HG03064 (cell line): ENCODE results near the gene CRYBA2.

Source experiments
- ATAC-seq: cut with Tn5 transposase; IDR thresholded peaks from one replicate; pipeline ENCODE4 v1.9.1; 2021; ENCODE audit warnings: low read depth; ENCODE audit not compliant: unreplicated experiment

Gene CRYBA2

DNA sequence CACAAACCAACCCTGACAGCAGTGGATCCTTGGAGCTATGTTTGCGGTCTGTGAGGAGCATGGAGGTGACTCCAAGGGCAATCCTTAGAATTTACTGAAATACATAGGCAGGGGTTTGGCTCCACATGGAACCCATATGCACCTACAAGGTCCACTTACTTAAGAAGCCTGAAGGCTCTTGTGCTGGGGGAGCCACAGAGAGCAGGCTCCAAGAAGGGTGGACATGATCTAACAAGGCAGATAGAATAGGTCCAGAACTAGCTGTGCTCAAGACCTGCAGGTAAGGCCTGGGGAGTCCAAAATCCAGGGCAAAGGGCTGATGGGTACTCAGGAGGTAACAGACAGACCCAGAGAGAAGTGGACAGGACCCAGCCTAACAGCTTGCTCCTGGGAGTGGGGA lies 34.9 kb downstream of the CRYBA2 start:
- no peak for ATAC-seq

DNA sequence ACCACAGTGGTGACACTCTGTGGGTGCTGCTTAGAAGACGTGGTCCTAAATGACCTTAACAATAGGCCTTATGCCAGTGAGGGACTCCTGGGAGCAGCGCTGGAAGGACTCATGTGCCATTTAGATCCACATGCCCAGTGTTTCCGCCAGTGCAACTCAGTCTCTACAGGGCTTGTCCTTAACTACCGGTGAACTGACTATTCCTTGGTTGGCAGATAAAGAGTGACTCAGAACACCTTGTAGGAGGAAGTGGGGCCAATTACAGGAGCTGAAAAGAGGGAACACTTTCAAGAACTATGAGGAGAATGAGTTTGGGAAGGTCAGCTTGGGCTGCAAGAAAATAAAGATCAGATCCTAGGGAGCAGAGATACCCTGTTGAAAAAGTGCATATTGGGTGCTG lies 35.6 kb downstream of the CRYBA2 start:
- no peak for ATAC-seq

DNA sequence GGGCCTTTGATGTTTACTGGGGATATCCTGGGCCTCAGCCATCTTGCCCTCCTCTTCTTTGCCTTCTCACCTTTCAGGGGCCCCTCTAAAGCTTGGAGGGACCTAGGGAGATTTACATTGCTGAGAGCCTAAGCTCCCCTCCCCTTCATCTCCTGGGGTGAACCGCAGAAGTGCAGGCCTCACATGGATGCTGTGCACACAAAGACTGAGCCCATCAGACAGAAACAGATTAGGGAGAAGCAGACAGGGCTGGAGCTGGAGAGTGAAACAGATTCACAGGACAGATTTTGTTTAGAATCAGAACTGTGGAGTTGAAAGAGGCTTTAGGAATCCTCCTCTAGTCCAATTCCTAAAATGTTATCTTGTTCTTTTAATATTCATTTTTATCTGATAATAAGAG lies 37.2 kb downstream of the CRYBA2 start:
- no peak for ATAC-seq

DNA sequence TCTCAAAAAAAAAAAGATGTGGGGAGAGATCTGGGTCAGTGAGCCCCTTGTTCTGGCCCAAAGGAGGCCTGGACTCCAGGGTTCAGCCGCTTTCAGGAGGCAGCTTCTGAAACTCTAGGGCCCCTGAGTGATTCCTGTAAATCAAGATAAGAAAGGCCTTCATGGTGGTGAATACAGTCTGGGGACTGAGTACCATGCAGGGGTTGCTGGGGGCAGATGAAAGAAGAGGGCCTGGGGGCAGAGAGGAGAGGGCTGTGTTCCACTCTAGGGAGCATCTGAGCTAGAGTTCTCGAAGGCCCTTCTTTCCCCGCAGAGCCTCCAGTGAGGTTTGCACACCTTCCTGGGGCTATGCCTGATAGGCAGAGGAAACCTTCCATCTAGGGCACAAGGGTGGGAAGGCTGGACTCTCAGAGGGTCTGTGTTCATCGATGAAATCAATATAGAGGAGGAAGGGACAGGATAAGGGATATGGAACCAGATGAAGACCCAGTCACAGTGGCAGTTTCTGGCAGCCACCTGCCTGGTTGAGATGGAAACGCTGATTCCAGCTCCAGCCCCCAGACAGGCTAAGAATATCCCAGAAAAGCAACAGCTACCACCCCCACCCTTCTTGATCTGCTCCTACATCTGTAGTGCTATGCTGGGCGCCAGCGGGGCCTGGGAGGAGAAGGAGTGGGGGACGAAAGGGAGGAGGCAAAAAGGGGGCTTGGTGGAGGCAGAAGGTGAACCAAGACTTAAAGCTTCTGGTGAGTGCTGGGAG lies 38.5 kb downstream of the CRYBA2 start:
- ATAC-seq: no peak

DNA sequence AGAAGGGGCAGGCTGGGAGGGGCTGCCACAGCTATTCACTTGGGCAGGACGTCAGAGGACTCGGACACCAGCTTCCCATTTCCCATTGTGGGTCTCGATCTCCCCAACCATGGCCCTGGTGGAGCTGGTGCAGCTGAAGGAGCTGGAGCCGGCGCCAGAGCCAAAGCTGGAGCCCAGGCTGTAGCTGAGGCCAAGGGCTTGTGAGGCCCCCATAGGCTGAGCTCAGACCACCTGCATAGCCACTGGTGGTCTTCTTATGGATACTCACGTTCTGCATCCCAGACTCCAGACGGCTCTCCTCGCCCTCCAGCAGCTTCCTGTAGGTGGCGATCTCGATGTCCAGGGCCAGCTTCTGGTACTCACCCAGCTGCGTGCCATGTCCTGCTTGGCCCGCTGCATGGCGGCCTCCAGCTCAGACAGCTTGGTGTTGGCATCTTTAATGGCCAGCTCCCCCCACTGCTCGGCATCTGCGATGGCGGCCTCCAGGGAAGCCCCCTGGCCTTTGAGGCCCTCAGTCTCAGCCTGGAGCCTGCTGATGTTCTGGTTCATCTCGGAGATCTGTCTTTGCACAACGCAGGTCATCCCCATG lies 39.8 kb downstream of the CRYBA2 start:
- no peak for ATAC-seq

DNA sequence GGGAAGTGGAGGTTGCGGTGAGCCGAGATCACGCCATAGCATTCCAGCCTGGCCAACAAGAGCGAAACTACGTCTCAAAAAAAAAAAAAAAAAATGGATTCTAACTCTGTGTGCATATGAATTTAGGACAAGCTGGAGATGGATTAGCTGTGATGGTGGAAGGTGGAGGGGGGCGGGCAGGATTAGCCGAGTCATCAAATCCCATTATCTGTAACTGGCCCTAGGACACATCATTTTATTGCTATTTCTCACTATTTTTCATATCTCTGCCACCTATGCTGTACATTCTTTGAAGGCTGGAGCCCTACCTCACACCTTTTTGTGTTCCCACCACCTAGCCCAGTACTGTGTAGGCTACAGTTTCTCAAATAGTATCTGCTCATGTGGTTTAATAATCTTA lies 41.1 kb downstream of the CRYBA2 start:
- no peak for ATAC-seq

DNA sequence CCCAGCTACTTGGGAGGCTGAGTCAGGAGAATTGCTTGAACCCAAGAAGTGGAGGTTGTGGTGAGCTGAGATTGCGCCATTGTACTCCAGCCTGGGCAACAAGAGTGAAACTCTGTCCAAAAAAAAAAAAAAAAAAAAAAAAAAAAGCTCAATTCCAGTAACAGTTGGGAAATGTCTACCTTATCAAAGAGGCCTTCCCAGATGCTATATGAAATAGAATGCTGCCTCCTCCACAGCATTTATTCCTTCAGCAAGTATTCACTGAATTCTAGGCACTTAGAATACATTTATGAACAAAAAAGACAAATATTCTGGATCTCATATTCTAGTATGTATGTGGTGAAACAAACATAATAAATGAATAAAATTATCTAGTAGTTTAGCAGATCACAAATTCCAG lies 46.6 kb downstream of the CRYBA2 start:
- ATAC-seq: no peak

DNA sequence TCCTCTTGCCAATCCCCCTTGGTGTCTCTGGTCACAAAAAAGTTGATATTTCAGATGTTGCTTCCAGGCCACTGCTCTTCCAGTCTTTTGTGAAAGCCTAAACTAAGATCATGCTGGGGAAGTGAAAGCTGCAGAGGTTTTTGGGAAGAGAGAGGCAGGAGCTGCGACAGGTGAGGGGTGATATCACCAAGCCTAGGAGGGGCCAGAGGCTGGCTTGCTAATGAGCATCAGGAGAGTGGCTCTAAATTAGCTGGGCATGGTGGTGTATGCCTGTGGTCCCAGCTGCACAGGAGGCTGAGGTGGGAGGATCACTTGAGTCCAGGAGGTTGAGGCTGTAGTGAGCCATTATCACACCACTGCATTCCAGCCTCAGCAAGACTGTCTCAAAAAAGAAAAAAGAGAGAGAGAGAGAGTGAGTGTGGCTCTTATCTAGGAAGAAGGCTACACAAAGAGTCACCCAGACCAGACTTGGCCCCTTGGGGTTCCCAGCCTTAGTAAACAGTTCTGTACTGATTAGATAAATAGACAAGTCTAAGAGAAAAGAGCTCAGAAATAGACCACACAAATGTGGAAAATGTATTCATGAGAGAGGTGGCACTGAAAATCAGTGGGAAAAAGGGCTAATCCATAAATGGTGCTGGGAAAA lies 48.3 kb downstream of the CRYBA2 start:
- no peak for ATAC-seq
